Superior temporal gyrus (tissue), 1 donor: Measurements from ENCODE around the gene TBC1D9.
"Not testable (repeated sequence)": the region's sequence is repeated elsewhere in the genome, so short reads cannot be mapped to it uniquely, and the experiment has no call there.

Experiments used
- DNase-seq: peaks from one replicate; pipeline ENCODE4 v3.0.0-alpha.2; 2016; ENCODE audit errors: extremely low spot score

The TBC1D9 gene

DNA sequence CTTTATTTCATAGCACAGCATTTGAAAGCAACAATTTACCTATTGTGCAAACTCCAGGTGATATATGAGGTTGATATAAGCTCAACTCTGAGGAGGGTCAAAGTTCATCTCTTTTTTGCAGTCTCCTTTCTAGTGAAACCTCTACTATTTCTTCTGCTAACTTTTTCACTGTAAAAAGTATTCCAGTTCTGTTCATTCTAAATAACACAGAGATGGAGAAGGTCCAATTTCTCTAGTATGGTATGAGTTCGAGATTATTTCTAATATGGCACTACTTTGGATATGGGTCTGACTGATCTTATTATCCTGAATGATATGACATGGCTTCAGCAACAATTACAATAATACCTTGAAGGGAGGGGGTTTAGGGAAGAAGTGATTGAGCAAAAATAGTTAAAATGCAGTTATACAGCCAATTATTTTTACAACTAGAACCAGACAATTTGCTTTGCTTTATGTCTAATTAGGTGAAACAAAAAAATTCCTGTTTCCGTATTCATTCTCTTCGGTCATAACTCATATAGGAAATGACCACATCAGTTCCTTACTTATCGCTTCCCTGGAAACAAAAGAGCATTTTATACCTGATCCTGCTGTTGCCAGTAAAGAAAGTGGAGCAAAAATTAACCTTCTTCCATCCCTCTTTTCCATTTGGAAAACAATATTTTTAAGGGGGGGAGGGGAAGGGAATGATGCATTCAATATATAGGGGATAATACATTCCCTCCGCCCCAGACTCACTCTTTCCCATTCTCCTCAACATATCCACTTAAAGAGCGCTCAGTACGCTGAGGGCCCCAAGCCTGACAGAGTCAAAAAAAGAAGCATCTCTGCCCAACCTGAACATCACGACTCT lies 1.0 kb downstream of the TBC1D9 start:
- DNase-seq, result peak; percentile 22

DNA sequence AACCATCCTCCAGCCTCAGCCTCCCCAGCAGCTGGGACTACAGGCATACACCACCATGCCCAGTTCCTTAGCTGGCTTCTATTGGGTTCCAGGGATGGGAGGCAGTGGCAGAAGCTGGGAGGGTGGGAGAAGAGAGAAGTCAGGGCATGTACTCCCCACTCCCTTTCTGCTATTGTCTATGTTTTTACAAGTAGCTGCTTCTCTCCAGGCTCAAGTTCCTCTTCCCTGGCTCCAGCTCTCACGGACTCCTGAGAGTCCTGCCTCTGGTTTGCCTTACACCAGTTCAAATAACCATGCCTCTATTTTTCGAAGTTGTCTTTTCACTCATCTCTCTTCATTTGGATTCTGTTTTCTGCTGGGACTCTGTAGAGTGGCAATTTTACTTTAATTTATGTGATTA lies 2.9 kb downstream of the TBC1D9 start:
- DNase-seq, result no peak

DNA sequence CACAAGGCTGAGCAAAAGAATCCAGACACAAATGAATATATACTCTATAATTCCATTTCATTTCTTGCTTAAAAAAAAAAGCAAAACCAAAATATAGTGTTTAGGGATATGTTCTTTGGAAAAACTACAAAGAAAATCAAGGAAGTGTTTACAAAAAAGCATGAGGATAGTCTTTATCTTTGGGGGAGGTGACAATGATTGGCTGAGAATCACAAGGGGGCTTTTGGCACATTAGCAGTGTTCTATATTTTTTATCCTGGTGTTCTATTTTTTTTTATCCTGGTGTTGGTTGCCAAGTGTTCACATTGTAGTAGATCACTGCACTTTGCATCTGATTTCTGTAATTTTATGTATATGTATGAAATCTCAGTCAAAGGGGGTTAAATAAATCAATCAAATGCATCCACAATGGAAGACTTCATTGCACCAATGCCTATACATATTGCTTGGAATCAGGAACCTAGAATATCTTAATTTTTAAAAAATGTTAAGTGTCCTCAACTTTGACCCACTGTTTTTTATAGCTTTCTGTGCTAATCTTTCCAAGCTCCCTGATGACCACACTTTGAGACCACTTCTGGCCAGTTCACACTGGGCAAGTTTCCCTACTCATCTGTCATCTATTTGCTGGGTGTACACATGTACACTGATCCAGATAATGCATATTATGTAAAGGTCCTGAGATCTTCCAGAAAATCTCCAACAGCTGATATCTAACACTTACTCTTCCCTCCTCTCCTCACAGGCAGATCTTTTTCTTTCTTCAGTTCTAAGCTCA lies 3.7 kb downstream of the TBC1D9 start:
- DNase-seq, result no peak

DNA sequence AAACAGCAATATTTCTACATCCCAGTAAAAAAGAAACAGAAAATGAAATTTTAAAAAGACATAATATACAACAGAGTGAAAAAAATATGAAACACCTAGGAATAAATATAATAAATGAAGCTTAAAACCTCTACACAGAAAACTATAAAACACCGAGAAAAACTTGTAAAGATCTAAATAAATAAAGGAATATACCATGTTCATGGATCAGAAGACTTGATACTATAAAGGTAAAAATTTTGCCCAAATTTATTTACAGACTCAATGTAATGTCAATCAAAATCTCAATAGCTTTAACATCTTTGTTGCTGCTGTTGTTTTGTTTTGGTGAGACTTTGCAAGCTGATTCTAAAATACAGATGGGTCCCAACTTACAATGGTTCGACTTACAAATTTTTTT lies 5.7 kb downstream of the TBC1D9 start:
- no peak for DNase-seq

DNA sequence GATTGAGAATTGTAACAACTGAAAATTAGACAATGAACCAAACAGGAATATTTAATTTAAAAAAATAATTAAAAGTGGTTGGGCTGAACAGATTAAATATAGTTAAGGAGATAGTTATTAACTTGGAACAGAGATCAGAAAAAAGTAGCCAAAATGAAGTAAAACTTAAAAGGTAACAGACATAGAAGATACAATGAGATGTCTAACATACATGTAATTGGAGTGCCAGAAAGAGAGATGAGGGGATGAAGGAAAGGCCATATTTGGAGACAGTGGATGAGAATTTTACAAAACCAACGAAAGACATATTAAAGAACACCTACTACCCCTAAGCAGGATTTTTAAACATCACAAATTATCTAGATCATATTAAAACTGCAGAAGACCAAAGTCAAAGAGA lies 8.0 kb downstream of the TBC1D9 start:
- DNase-seq, result no peak

DNA sequence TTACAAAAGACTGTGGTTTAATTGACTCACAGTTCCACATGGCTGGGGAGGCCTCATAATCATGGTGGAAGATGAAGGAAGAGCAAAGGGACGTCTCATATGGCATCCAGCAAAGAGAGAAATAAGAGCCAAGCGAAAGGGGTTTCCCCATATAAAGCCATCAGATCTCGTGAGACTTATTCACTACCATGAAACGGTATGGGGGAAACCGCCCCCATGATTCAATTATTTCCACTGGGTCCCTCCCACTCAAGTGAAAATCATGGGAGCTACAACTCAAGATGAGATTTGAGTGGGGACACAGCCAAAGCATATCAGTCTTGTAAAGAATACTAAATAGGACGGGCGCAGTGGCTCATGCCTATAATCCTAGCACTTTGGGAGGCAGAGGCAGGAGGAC lies 9.6 kb downstream of the TBC1D9 start:
- not testable (repeated sequence) for DNase-seq

DNA sequence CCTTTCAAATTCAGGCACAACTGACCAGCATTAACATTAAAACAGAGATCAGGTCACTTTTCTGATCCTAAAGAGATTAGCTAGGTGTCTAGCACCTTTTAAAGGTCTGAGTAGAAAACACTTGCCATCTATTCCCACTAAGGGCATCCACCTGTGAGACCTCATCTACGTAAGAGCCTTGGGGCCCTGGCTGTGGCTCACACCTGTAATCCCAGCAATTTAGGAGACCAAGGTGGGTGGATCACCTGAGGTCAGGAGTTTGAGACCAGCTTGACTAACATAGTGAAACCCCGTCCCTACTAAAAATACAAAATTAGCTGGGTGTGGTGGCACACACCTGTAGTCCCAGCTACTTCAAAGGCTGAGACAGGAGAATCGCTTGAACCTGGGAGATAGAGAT lies 11.8 kb downstream of the TBC1D9 start:
- DNase-seq, result no peak

DNA sequence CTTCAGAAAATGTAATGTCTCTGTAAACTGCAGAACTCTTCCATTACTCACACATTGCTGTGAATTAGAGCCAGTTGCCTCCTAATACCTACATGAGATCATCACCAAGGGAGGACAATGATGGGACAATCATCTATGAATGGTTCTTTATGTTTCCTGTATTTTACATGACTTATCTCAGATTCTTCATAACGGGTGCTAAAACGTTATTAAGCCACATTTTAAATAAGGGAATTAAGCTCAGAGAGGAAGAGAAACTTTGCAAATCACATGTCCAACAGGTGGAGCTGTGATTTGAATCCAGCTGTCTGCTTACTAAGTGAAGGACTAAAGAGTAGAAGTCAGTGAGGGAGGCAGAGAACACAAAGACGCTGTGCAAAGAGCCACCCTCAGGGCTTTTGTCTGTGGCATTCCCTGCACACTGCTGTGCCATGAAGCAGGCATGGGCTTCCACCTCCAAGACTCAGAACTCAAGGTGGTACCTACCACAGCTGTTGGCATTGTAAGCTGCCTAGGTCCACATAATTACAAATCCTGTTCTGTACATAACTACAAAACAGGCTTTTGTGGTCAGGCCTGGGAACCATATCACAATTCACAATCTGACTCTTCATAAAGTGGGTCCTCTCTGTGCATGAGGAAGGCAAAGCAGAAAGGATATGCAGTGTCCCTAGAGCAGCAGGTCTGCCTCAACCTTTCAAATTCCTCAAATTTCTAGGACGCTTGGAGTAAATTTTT lies 12.8 kb downstream of the TBC1D9 start:
- no peak for DNase-seq

DNA sequence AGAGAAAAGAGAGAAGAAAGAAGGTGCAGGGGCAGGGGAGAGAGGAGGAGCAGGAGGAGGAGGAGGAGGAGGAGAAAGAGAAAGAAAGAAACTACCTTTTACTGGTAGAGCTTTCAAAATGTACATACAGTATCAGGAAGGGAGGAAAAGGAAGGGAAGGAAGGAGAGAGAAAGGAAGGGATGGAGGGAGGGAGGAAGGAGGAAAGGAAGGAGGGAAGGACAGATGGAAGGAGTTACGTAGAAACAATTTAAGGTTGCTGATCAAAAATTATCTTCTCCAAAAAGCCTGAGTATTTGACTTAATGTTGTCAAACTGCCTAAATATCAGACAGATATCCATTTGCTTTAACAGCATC lies 13.4 kb downstream of the TBC1D9 start:
- DNase-seq, result no peak

- DNase-seq, result no peak
Measured at GRCh38 chr4:140740906-140741670, 15.1 kb downstream of the TBC1D9 start.

GRCh38 chr4:140740422-140740821 lies 15.8 kb downstream of the TBC1D9 start:
- DNase-seq, result no peak

DNA sequence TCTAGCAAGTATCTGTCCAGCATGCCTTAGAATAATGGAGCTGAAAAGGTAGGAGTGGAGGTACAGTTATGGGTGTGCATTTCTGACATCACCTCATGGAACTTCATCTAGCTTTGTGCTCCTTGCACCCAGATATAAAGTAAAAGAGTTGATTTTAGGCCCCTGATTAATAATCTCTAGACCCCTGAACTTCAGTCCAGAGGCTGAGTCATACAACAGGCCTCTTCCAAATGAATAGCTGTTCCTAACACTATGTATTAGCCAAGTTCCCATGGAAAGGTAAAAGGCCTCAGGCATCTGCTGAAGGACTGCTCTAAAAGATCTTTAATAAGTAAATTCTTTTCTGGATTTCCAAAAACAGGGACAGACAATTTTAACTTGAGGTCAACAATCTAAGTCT lies 16.2 kb downstream of the TBC1D9 start:
- DNase-seq, result no peak

GRCh38 chr4:140738139-140738538 lies 18.0 kb downstream of the TBC1D9 start:
- DNase-seq, result no peak

DNA sequence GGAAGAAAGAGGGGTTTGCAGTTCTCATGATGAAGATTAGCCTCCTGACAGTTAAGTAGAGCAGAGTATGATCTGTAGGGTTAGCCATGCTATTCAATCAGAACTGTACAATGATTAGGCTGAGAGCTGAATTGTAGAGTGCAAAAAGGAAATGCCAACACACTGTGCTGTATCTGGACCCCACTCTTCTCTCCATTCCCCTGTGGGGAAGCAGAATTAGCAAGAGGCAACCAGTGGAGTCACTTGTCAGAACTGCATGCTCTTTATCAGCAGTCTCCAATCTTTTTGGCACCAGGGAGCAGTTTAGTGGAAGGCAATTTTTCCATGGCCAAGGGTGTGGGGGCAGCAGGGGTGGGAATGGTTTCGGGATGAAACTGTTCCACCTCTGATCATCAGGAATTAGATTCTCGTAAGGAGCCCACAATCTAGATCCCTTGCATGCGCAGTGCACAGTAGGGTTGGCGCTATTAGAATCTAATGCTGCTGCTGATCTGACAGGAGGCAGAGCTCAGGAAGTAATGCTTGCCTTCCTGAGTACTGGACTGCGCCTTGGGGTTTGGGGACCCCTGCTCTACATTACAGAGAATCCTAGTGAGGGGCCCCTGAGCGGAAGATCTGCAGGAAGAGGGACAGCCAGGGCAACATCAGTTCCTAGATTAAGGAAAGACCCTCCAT lies 19.4 kb downstream of the TBC1D9 start:
- no peak for DNase-seq

- no peak for DNase-seq
Measured at GRCh38 chr4:140735779-140736391, 20.3 kb downstream of the TBC1D9 start.

GRCh38 chr4:140735317-140735716 lies 20.9 kb downstream of the TBC1D9 start:
- no peak for DNase-seq

DNA sequence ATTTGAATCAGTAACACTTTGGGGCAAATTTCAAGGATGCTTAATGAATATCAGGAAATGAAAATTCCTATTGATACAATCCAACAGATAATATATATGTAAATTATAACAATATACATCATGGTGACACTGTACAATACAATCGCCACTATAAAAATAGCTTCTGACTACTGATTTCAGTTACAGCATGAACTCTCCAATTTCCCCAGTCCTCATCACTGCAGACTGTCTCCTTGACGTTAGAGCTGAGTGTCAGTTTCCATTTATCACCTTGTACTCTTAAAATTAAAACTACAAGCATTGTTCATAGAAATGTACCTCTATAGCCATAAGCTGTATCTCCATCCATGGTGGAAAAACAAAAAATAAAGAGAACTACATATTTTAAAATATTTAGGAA lies 23.4 kb downstream of the TBC1D9 start:
- no peak for DNase-seq

- no peak for DNase-seq
Measured at GRCh38 chr4:140729344-140730049, 26.7 kb downstream of the TBC1D9 start.

DNA sequence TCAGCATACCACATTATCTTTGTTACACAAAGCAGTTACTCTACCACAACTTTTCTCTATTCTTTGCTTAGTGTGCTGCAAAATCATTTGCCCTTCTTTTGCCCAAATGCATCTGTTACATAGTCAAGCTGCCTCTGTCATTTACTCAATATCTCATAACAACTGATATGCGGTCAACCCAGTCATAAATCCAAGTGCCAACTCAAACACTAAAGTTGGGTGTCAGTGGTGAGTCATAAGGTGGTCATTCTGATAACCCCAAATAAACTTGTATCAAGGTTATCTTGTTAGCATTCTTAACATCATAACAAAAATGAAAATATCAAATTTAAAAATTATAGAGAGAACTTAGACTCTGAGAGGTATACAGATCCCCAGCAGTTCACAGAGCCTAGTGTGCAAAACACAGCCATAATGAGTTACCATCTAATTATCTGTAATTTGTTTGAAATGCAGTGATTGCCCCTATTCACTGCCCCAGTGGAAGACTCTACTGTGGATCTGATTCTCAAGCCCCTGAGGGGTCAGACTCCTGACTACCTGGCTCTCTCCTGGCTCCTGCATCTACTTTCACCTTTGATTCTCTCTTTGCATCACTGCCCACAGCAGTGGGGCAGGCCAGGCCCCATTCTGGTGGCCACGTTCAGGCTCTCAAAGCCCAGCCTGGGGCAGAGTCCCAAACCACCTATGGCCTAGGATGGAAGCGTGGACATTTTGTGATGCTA lies 29.2 kb downstream of the TBC1D9 start:
- no peak for DNase-seq
